CD4-positive, alpha-beta T cell treated with Interleukin-4 for 4 hours (primary cell): ENCODE results near the gene FLT3.

ENCODE experiments used
- DNase-seq: peaks from one replicate; pipeline ENCODE4 v3.0.0-alpha.2; 2020

Gene FLT3

GRCh38 chr13:27956576-27957300, 143.6 kb downstream of the FLT3 start:
- DNase-seq: no peak

GRCh38 chr13:27955014-27955591, 145.3 kb downstream of the FLT3 start:
- no peak for DNase-seq

GRCh38 chr13:27954406-27954851, 145.9 kb downstream of the FLT3 start:
- DNase-seq: no peak

GRCh38 chr13:27953676-27954405, 146.5 kb downstream of the FLT3 start:
- peak; percentile 32 for DNase-seq
